Stomach smooth muscle (tissue), 2 donors: Measurements from ENCODE around the gene PUS7.
"Not testable (repeated sequence)": the region's sequence is repeated elsewhere in the genome, so short reads cannot be mapped to it uniquely, and the experiment has no call there.

Experiments used
- H3K27ac ChIP-seq: one replicate; pipeline ENCODE4 v1.7.0; 2013; ENCODE audit warnings: mild to moderate bottlenecking, low read length, inconsistent platforms
- H3K27me3 ChIP-seq, 2 donors: one replicate each; pipeline ENCODE4 v1.7.0; 2013; ENCODE audit warnings: low read length in 2 of 2; ENCODE audit not compliant: insufficient read depth in 2 of 2, control insufficient read depth in 1 of 2
- H3K36me3 ChIP-seq, 2 donors: one replicate each; pipeline ENCODE4 v1.7.0; 2013; ENCODE audit warnings: low read length in 2 of 2; ENCODE audit not compliant: control insufficient read depth in 2 of 2, insufficient read depth in 2 of 2
- H3K4me1 ChIP-seq: one replicate; pipeline ENCODE4 v1.7.0; 2013; ENCODE audit warnings: low read length; ENCODE audit not compliant: control insufficient read depth, insufficient read depth
- H3K4me3 ChIP-seq, 2 donors: one replicate each; pipeline ENCODE4 v1.7.0; 2013; ENCODE audit warnings: low read length in 2 of 2
- H3K9ac ChIP-seq, 2 donors: one replicate each; pipeline ENCODE4 v1.7.0; 2013; ENCODE audit warnings: low read length in 2 of 2, mild to moderate bottlenecking in 1 of 2
- H3K9me3 ChIP-seq, 2 donors: one replicate each; pipeline ENCODE4 v1.7.0; 2013; ENCODE audit warnings: low read length in 2 of 2; ENCODE audit not compliant: control insufficient read depth in 2 of 2
- donor health status: healthy.
- donor health status: Pancreatic carcinoma.

PUS7 gene

DNA sequence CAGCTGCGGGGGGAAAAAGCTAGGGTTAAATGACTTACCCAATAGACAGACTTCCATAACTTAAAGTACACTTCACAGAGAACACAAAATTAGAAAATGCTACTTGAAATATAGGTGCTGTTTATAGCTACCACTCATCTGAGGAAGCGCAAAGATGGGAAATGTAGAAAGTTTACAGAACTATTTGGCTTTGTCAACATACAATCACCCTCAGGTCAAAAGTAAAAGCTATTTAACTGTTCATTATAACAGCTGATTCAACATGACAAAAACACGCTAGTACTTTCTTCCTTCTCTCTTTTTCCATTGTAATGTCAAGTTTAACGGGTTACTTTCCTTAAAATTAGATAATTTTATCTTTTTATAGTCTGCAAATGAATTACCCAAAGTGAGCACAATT lies 51.2 kb downstream of the PUS7 start:
- Histone ChIP-seq H3K36me3 (peaks cover 0 to 3% of the 10 kb centered on the region in 2 donors), H3K9me3 (no peaks in the 10 kb centered on the region), H3K9ac (no peak overlapping the region), H3K4me1 (no peaks in the 10 kb centered on the region), H3K4me3 (no peak overlapping the region), H3K27me3 (no peaks in the 10 kb centered on the region), H3K27ac (no peak overlapping the region)

GRCh38 chr7:105470090-105470489 lies 52.0 kb downstream of the PUS7 start:
- peaks cover 0 to 3% of the 10 kb centered on the region in 2 donors for H3K36me3 ChIP-seq
- no peaks in the 10 kb centered on the region for H3K9me3 ChIP-seq
- H3K4me1 ChIP-seq = no peaks in the 10 kb centered on the region
- H3K27me3 ChIP-seq = no peaks in the 10 kb centered on the region
- H3K27ac ChIP-seq = no peak overlapping the region
- no peak overlapping the region for H3K9ac ChIP-seq
- H3K4me3 ChIP-seq = no peak overlapping the region

DNA sequence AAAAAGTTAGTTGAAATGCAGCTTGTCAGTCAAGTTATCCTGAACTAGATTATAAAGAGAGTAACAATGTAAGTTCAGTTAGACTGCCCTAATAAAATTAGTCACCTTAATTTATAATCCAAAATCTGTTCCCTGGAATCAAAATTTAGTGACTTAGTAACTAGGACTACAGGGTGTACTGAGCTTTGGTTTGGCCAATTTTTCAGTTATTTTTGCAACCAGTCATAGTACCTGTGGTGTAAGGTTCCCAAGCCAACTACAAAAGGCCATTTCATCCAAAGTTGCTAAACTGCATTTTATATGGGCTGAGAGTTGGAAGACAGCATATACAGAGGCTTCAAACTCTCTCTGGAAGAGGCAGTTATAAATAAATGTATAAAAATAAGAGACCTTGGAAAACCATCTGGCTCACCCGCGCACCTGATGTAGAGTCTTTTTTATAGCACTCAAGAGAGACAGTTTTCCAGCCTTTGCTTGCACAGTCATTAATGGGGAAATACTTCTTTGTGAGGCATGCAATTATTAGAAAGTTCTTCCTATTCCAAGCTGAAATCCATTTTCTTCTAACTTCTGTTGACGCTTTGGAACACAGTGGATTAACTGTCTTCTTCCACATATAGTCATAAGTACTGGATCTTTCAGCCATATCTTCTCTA lies 59.2 kb downstream of the PUS7 start:
- Histone ChIP-seq H3K27me3 (no peaks in the 10 kb centered on the region), H3K36me3 (peaks cover 0 to 5% of the 10 kb centered on the region in 2 donors), H3K9me3 (no peaks in the 10 kb centered on the region), H3K27ac (no peak overlapping the region), H3K4me1 (no peaks in the 10 kb centered on the region), H3K4me3 (no peak overlapping the region), H3K9ac (no peak overlapping the region)

DNA sequence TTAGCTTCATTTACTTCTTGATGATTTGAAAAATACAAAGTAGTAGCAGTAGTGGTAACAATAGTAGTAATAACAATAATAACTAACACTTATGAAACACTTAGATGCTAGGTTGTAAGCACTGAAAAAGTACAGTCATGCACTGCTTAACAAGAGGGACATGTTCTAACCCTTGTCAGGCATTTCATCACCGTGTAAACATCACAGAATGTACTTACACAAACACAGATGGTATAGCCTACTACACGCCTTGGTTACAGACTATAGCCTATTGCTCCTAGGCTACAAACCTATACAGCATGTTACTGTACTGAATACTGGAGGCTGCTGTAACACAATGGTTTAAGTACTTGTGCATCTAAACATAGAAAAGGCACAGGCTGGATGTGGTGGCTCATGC lies 60.6 kb downstream of the PUS7 start:
- Histone ChIP-seq H3K4me3 (no peak overlapping the region), H3K27ac (no peak overlapping the region), H3K9me3 (no peaks in the 10 kb centered on the region), H3K36me3 (peaks cover 3 to 6% of the 10 kb centered on the region in 2 donors), H3K27me3 (no peaks in the 10 kb centered on the region), H3K9ac (no peak overlapping the region), H3K4me1 (no peaks in the 10 kb centered on the region)

GRCh38 chr7:105457619-105458225 lies 64.3 kb downstream of the PUS7 start:
- H3K4me3 ChIP-seq = no peak overlapping the region
- no peaks in the 10 kb centered on the region for H3K9me3 ChIP-seq
- H3K27me3 ChIP-seq = no peaks in the 10 kb centered on the region
- H3K4me1 ChIP-seq = no peaks in the 10 kb centered on the region
- no peak overlapping the region for H3K27ac ChIP-seq
- H3K9ac ChIP-seq = no peak overlapping the region
- peaks cover 3 to 5% of the 10 kb centered on the region in 2 donors for H3K36me3 ChIP-seq

DNA sequence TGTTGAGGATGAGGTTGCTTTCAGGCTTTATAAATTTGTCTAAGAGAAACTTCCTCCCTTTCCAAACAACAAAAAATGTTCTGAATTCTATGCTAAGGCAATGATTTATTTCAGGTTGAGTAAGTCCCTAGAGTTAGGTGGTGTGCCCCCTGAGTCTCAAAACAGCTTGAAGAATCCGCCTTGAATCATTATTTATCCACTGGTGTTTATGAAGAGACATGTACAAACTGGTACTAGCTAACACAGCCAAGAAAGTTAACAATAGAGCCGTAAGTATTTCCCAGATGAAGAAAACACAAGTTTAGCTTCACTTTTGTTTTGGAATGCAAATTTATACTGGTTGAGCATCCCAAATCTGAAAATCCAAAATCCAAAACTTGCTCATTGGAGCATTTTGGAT lies 67.2 kb downstream of the PUS7 start:
- Histone ChIP-seq H3K36me3 (peaks cover 2 to 3% of the 10 kb centered on the region in 2 donors), H3K27ac (no peak overlapping the region), H3K27me3 (no peaks in the 10 kb centered on the region), H3K4me3 (no peak overlapping the region), H3K9me3 (no peaks in the 10 kb centered on the region), H3K9ac (no peak overlapping the region), H3K4me1 (no peaks in the 10 kb centered on the region)

GRCh38 chr7:105454095-105454747 lies 67.8 kb downstream of the PUS7 start:
- no peaks in the 10 kb centered on the region for H3K9me3 ChIP-seq
- peaks cover 2 to 3% of the 10 kb centered on the region in 2 donors for H3K36me3 ChIP-seq
- no peaks in the 10 kb centered on the region for H3K4me1 ChIP-seq
- H3K27ac ChIP-seq = no peak overlapping the region
- H3K9ac ChIP-seq = no peak overlapping the region
- H3K27me3 ChIP-seq = no peaks in the 10 kb centered on the region
- H3K4me3 ChIP-seq = no peak overlapping the region

GRCh38 chr7:105452085-105452484 lies 70.0 kb downstream of the PUS7 start:
- no peak overlapping the region for H3K27ac ChIP-seq
- no peak overlapping the region for H3K9ac ChIP-seq
- H3K9me3 ChIP-seq = no peaks in the 10 kb centered on the region
- no peaks in the 10 kb centered on the region for H3K27me3 ChIP-seq
- H3K4me3 ChIP-seq = no peak overlapping the region
- H3K4me1 ChIP-seq = no peaks in the 10 kb centered on the region
- H3K36me3 ChIP-seq = no peaks in the 10 kb centered on the region

GRCh38 chr7:105450870-105451269 lies 71.2 kb downstream of the PUS7 start:
- H3K27ac ChIP-seq, H3K4me3 ChIP-seq, H3K36me3 ChIP-seq, H3K4me1 ChIP-seq, H3K9ac ChIP-seq, H3K9me3 ChIP-seq, H3K27me3 ChIP-seq: not testable (repeated sequence)

DNA sequence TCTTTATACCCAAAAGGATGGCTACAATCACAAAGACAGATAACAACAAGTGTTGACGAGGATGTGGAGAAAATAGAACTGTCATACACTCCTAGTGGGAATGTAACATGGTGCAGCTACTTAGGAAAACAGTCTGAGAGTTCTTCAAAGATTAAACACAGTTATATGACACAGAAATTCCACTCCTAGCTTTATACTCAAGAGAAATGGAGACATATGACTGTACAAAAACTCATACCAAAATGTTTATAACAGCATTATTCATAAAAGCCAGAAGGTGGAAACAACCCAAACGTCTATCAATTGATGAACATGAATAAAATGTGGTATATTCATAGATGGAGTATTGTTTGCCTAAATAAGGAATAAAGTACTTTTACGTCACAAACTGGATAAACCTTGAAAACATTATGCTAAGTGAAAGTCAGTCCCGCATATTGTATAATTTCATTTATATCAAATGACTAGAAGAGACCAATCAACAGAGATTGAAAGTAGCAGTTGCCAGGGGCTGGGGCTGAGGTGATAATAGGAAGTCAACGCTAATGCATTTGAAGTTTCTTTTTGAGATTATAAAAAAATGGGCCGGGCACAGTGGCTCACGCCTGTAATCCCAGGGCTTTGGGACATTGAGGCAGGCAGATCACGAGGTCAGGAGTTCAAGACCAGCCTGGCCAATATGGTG lies 71.8 kb downstream of the PUS7 start:
- H3K4me1 ChIP-seq = no peaks in the 10 kb centered on the region
- no peaks in the 10 kb centered on the region for H3K9me3 ChIP-seq
- H3K4me3 ChIP-seq = no peak overlapping the region
- H3K9ac ChIP-seq = no peak overlapping the region
- H3K36me3 ChIP-seq = no peaks in the 10 kb centered on the region
- no peak overlapping the region for H3K27ac ChIP-seq
- no peaks in the 10 kb centered on the region for H3K27me3 ChIP-seq
